Neutrophil (primary cell): ENCODE data around the gene DYRK1A.

Experiments used
- H3K27ac ChIP-seq: fragments of 200-600 bp; sonication (generic); 2 replicates; pipeline ENCODE4 v1.5.1; 2016; ENCODE audit warnings: mild to moderate bottlenecking, moderate library complexity
- H3K27me3 ChIP-seq: fragments of 200-600 bp; sonication (generic); 2 replicates; pipeline ENCODE4 v1.6.0; 2016; ENCODE audit warnings: mild to moderate bottlenecking
- H3K36me3 ChIP-seq: fragments of 200-600 bp; sonication (generic); 2 replicates; pipeline ENCODE4 v1.5.1; 2017
- H3K4me1 ChIP-seq, 2 experiments: fragments of 200-600 bp in 1 of 2; sonication (generic) in 1 of 2; 1 replicate in 1 of 2; 2 replicates in 1 of 2; pipeline versions ENCODE4 v1.5.1 to v1.6.1; 2013 to 2016; ENCODE audit warnings: low read depth in 1 of 2, low read length in 1 of 2, mild to moderate bottlenecking in 1 of 2, moderate library complexity in 1 of 2; ENCODE audit not compliant: control insufficient read depth in 1 of 2, insufficient read depth in 1 of 2
- H3K4me3 ChIP-seq, 2 experiments: fragments of 200-600 bp in 1 of 2; sonication (generic) in 1 of 2; 1 replicate in 1 of 2; 2 replicates in 1 of 2; pipeline ENCODE4 v1.5.1; 2013 to 2016; ENCODE audit warnings: low read depth in 1 of 2, low read length in 1 of 2, mild to moderate bottlenecking in 1 of 2, moderate library complexity in 1 of 2
- H3K9me3 ChIP-seq: fragments of 200-600 bp; sonication (generic); 2 replicates; pipeline ENCODE4 v1.5.1; 2016
- TF ChIP-seq, protein P1 (sequence below): fragments of 200-600 bp; sonication (generic); IDR thresholded peaks from 2 replicates; pipeline ENCODE4 v1.5.1; 2016; ENCODE audit warnings: antibody characterized with exemption

Gene DYRK1A

DNA sequence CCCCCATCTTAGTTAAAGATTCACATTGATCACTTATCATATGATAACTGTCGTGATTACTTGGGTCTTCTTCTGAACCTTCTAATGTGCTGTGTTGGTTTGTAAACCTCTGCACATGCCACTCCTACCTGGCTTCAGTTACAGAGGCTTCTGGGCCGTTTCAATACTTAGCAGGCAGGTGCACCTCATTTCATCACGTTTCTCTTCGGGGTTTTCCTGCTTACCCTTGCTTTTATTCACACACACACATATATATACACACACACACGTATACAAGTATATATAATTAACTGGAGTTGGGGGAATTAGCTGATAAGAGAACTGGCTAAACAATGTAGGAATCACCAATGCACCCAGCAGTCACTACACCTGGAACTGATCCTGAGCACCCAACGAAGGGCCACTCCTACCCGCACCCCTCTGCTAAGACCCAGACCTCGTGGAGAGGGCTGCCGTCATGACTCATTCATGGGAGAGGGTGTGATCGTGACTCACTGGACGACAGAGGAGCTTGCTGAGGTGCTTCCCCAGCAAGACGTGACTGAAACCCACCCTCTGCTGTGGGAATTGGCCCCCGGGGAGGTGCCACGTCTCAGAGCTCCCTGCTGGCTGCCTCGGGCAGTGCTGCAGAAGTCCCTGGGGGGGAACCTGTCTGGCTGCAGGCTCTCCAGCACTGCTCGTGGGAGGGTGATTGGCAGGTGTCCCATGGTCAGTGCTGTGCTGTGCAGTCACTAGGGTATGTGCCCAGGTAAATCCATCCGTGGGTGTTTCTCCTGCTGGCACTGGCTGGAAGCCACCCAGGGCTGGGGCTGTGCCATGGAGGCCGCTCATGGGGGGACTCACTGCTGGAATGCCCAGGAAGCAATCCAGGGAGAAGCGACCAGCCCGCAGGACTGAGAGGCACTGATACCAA lies 166.6 kb downstream of the DYRK1A start:
- Histone ChIP-seq H3K27me3 (peaks cover 75% of the 10 kb centered on the region), H3K27ac (no peak overlapping the region), H3K4me3 (no peak overlapping the region), H3K36me3 (no peaks in the 10 kb centered on the region), H3K9me3 (no peaks in the 10 kb centered on the region), H3K4me1 (no peaks in the 10 kb centered on the region)
- TF ChIP-seq, protein P1, sequence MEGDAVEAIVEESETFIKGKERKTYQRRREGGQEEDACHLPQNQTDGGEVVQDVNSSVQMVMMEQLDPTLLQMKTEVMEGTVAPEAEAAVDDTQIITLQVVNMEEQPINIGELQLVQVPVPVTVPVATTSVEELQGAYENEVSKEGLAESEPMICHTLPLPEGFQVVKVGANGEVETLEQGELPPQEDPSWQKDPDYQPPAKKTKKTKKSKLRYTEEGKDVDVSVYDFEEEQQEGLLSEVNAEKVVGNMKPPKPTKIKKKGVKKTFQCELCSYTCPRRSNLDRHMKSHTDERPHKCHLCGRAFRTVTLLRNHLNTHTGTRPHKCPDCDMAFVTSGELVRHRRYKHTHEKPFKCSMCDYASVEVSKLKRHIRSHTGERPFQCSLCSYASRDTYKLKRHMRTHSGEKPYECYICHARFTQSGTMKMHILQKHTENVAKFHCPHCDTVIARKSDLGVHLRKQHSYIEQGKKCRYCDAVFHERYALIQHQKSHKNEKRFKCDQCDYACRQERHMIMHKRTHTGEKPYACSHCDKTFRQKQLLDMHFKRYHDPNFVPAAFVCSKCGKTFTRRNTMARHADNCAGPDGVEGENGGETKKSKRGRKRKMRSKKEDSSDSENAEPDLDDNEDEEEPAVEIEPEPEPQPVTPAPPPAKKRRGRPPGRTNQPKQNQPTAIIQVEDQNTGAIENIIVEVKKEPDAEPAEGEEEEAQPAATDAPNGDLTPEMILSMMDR = no peak

GRCh38 chr21:37534431-37534830 lies 167.9 kb downstream of the DYRK1A start:
- TF ChIP-seq, protein P1 = no peak
- no peaks in the 10 kb centered on the region for H3K9me3 ChIP-seq
- no peak overlapping the region for H3K27ac ChIP-seq
- H3K36me3 ChIP-seq = no peaks in the 10 kb centered on the region
- H3K4me3 ChIP-seq = no peak overlapping the region
- H3K27me3 ChIP-seq = peaks cover 66% of the 10 kb centered on the region
- H3K4me1 ChIP-seq = no peaks in the 10 kb centered on the region

DNA sequence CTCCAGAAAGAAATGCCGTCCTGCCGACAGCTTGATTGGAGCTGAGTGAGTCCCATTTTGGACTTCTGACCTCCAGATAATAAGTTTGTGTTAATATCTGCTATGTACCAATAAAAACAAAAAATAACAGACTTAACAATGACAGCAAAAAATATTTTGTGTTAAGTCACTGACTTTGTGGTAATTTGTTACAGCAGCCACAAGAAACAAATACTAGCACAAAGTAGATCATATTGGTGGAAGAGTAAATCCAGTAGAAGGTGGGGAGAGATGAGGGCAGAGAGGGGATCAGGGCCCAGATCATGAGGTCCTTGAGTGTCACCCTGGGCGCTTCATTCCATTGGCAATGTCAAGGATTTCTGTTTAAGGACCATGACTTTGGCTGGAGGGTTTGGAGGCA lies 168.6 kb downstream of the DYRK1A start:
- no peaks in the 10 kb centered on the region for H3K4me1 ChIP-seq
- no peaks in the 10 kb centered on the region for H3K9me3 ChIP-seq
- H3K27me3 ChIP-seq = peaks cover 59% of the 10 kb centered on the region
- H3K27ac ChIP-seq = no peak overlapping the region
- no peaks in the 10 kb centered on the region for H3K36me3 ChIP-seq
- H3K4me3 ChIP-seq = no peak overlapping the region
- TF ChIP-seq, protein P1 = no peak

- Histone ChIP-seq H3K4me1 (no peaks in the 10 kb centered on the region), H3K4me3 (no peak overlapping the region), H3K27ac (no peak overlapping the region)
These were observed 169.1 kb downstream of the DYRK1A start for GRCh38 chr21:37535672-37536071.

DNA sequence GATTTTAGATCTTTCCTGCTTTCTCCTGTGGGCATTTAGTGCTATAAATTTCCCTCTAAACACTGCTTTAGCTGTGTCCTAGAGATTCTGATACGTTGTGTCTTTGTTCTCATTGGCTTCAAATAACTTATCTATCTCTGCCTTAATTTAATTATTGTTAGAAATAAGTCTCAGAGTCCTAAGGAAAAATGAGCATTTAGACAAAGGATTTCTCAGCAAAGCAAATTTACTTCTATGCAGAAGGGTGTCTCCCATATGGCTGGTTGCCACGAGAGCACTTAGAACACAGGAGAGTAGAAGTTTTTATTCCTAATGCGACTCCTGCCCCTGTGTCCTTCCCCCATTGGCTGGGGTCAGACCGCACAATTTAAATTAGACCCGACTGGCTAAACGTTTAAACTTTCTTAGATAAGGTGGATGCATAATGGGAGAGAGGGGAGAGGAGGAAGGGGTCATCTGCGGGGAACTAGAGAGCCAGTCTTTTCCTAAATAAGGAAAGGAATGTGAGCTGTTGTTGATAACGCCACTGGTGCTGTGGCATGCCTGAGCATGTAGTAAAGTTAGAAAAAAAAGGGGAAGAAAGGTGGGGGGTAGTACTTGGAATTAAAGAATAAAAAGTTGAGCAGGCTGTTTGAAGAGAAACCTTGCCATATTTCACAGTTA lies 170.2 kb downstream of the DYRK1A start:
- H3K4me3 ChIP-seq = no peak overlapping the region
- no peaks in the 10 kb centered on the region for H3K36me3 ChIP-seq
- no peaks in the 10 kb centered on the region for H3K4me1 ChIP-seq
- H3K27ac ChIP-seq = no peak overlapping the region
- no peaks in the 10 kb centered on the region for H3K9me3 ChIP-seq
- H3K27me3 ChIP-seq = peaks cover 48% of the 10 kb centered on the region
- TF ChIP-seq, protein P1 = no peak

More at GRCh38 chr21:37535672-37536071, 169.1 kb downstream of the DYRK1A start:
- TF ChIP-seq, protein P1 = no peak
- H3K27me3 ChIP-seq = peaks cover 59% of the 10 kb centered on the region
- no peaks in the 10 kb centered on the region for H3K36me3 ChIP-seq
- H3K9me3 ChIP-seq = no peaks in the 10 kb centered on the region
